HG02642 (cell line): ENCODE results near the gene ITPRIPL2.

Source experiments
- ATAC-seq: cut with Tn5 transposase; IDR thresholded peaks from one replicate; pipeline ENCODE4 v1.9.1; 2021; ENCODE audit warnings: mild to moderate bottlenecking; ENCODE audit not compliant: unreplicated experiment, poor library complexity

The ITPRIPL2 gene

DNA sequence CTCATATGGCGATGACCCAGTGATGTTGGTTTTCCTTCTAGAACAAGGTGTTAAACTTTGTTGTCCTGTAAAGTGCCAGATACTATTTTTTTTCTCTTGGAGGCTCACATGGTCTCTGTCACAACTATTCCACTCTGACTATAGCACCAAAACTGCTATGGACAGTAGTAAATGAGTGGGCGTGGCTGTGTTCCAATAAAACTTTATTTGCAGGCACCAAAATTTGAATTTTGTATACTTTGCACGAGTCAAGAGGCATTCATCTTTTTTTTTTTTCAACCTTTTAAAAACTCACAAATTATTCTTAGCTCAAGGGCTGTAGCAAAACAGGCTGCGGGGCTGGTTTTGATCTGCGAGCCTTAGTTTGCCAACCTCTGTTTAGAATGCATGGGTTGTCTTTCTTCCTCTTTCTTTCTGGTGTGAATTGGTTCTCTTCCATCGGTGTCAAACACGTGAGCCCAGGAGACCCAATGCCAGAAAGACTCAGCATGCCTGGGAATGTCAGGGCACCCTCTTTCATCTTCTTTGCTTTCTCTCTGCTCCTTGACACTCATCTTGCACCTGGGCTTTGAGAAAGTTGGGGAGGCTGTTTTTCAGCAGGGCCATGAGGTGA, 56.4 kb downstream of the ITPRIPL2 start:
- ATAC-seq = no peak
